ENCODE measurements around the gene COL8A1.

Gene COL8A1

GRCh38 chr3:99780749-99781148 lies 142.4 kb downstream of the COL8A1 start:
- TF ChIP-seq CTCF (conservative IDR thresholded peaks at IDR 0.05; ENCODE audit: low read depth, low read length), result no peak
- DNase-seq (ENCODE audit: low read depth), result no peak
- H3K4me3 ChIP-seq (ENCODE audit: low read length), result no peak overlapping the region

- TF ChIP-seq CTCF (conservative IDR thresholded peaks at IDR 0.05; ENCODE audit: low read depth, low read length), result no peak
- no peak for DNase-seq (ENCODE audit: low read depth)
- no peak overlapping the region for H3K4me3 ChIP-seq (ENCODE audit: low read length)
Measured at GRCh38 chr3:99781761-99782160, 143.4 kb downstream of the COL8A1 start.

DNA sequence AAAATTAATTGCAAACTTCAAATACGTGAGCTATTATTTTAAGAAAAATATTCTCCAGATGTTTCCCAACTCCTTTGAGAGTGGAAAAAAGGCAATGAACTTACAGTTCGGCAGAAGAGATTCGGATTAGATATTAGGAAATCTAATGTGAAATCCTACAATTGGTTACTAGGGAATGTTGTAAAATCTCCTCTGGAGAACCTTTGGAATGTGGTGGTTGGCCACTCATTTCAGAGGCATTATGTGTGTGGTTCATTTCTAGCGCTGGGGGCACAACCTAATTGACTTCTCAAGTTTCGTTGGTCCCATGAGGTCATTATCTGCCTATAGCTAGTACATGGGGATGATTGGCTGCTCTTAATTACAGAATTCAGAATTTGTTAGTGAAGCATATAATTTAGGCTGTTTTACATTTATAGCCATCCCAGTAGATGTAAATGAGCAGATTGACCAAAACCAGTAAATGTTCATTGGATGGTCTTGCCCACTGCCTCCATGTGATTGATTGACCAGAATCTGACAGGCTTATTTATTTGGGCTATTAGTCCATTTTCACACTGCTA lies 144.7 kb downstream of the COL8A1 start:
- no peak for DNase-seq (ENCODE audit: low read depth)
- no peak overlapping the region for H3K4me3 ChIP-seq (ENCODE audit: low read length)
- no peak for TF ChIP-seq CTCF (conservative IDR thresholded peaks at IDR 0.05; ENCODE audit: low read depth, low read length)

DNA sequence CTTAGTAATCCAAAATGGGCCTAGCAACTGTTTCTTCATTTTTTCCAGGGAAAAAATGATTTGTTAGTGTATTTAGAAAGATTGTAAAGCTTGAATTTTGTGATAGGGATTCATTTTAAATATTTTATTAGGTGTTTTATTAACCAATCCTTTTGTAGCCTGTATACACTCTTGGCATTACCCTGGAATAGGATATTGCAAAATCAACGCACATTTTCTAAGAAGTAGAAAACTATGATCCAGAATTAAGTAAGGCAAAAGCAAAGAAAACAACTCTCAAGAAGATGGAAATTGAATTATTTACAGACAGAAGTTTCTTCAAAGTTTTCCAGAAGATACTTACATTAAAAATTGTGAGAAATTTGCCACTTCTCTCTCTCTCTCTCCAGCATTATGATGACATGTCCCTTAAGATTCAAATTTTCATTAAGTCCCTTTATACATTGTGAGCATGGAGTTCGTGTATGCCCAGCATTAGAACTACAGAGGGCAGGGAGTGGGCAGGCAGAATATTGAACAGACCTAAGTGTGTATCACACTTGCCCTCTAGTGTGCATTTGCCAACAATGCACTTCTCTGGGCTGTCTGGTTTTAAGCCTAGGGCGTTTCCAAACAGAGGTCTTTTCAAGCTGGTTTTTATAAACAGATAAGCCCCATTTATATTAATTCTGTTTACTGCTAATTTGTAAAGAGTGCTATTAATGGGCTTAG lies 150.8 kb downstream of the COL8A1 start:
- no peak for DNase-seq (ENCODE audit: low read depth)
- H3K4me3 ChIP-seq (ENCODE audit: low read length), result no peak overlapping the region

GRCh38 chr3:99794485-99794884 lies 156.1 kb downstream of the COL8A1 start:
- H3K4me3 ChIP-seq (ENCODE audit: low read length), result no peak overlapping the region
- DNase-seq (ENCODE audit: low read depth), result no peak
- TF ChIP-seq CTCF (conservative IDR thresholded peaks at IDR 0.05; ENCODE audit: low read depth, low read length), result no peak

More for the DNA sequence above, 150.8 kb downstream of the COL8A1 start:
- TF ChIP-seq CTCF (conservative IDR thresholded peaks at IDR 0.05; ENCODE audit: low read depth, low read length), result peak; percentile 82

- no peak for TF ChIP-seq CTCF (conservative IDR thresholded peaks at IDR 0.05; ENCODE audit: low read depth, low read length)
- no peak for DNase-seq (ENCODE audit: low read depth)
- no peak overlapping the region for H3K4me3 ChIP-seq (ENCODE audit: low read length)
Measured at GRCh38 chr3:99795573-99795972, 157.2 kb downstream of the COL8A1 start.

DNA sequence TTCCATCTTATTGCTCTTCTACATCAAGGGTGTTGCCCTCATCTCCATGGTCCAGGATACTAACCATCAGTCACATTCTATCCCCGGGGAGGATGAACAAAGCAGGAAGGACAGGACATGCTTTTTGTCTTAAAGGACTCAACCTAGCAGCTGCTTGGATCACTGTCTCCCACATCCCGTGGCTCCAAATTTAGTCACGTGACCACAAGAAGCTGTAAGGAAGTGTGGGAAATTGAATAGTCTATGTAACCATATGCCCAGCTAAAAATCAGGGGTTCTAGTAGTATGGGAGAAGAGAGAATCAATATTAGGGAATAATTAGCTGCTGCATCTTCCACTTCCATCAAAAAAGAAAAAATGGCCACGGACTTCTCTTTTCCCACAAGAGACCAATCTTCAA lies 161.0 kb downstream of the COL8A1 start:
- no peak for TF ChIP-seq CTCF (conservative IDR thresholded peaks at IDR 0.05; ENCODE audit: low read depth, low read length)
- DNase-seq (ENCODE audit: low read depth), result no peak

More for the DNA sequence above, 161.0 kb downstream of the COL8A1 start:
- H3K4me3 ChIP-seq (ENCODE audit: low read length), result no peak overlapping the region
